GM23338 (cell line): ENCODE measurements around the gene TMEM37. TPM values are rescaled to one million over a fixed set of nuclear protein-coding genes. Genes with fewer than 3 reads are reported as not detected.

Source experiments
- ATAC-seq: fragments of 200-7000 bp; cut with Tn5 transposase; 3 replicates; pipeline ENCODE4 v1.9.1; 2020
- DNase-seq: peaks from one replicate; pipeline ENCODE4 v3.0.0-alpha.2; 2015; ENCODE audit warnings: low spot score
- H2AFZ ChIP-seq: fragments of 200-600 bp; sonication (generic); 2 replicates; pipeline ENCODE4 v1.8.0; 2016; ENCODE audit warnings: antibody characterized with exemption, mild to moderate bottlenecking, moderate library complexity
- H3F3A ChIP-seq: fragments of 200-600 bp; sonication (generic); replicated peaks from 2 replicates; pipeline ENCODE4 v1.8.0; 2017; ENCODE audit warnings: antibody characterized with exemption, mixed run types, low read depth
- H3K27ac ChIP-seq: fragments of 200-600 bp; sonication (generic); 2 replicates; pipeline ENCODE4 v1.6.1; 2016; ENCODE audit warnings: low read depth
- H3K27me3 ChIP-seq: fragments of 200-600 bp; sonication (generic); 2 replicates; pipeline ENCODE4 v1.8.0; 2016; ENCODE audit warnings: mild to moderate bottlenecking, mixed run types, moderate library complexity; ENCODE audit not compliant: insufficient read depth
- H3K36me3 ChIP-seq: fragments of 200-600 bp; sonication (generic); 2 replicates; pipeline ENCODE4 v1.8.0; 2016; ENCODE audit warnings: mild to moderate bottlenecking; ENCODE audit not compliant: insufficient read depth
- H3K4me1 ChIP-seq: fragments of 200-600 bp; sonication (generic); 2 replicates; pipeline ENCODE4 v1.8.0; 2016; ENCODE audit warnings: mild to moderate bottlenecking, moderate library complexity; ENCODE audit not compliant: insufficient read depth
- H3K4me2 ChIP-seq: fragments of 200-600 bp; sonication (generic); 2 replicates; pipeline ENCODE4 v1.7.1; 2017; ENCODE audit warnings: mixed run types
- H3K4me3 ChIP-seq: fragments of 200-600 bp; sonication (generic); 2 replicates; pipeline ENCODE4 v1.6.1; 2016; ENCODE audit warnings: mixed run types
- H3K79me2 ChIP-seq: fragments of 200-600 bp; sonication (generic); replicated peaks from 2 replicates; pipeline ENCODE4 v1.8.0; 2017; ENCODE audit warnings: mild to moderate bottlenecking; ENCODE audit not compliant: insufficient read depth
- H3K9me2 ChIP-seq: fragments of 200-600 bp; sonication (generic); 2 replicates; pipeline ENCODE4 v1.8.0; 2017; ENCODE audit not compliant: insufficient read depth
- H4K20me1 ChIP-seq: fragments of 200-600 bp; sonication (generic); replicated peaks from 2 replicates; pipeline ENCODE4 v1.8.0; 2017; ENCODE audit warnings: mild to moderate bottlenecking; ENCODE audit not compliant: insufficient read depth
- H3K27ac Mint-ChIP-seq: 2 replicates; pipeline ENCODE4 v1.8.0; 2020; ENCODE audit warnings: inconsistent platforms, mild to moderate bottlenecking, moderate library complexity, mixed read lengths
- H3K27me3 Mint-ChIP-seq: 3 replicates; pipeline ENCODE4 v1.8.0; 2022; ENCODE audit warnings: low read depth, mild to moderate bottlenecking, moderate library complexity, mixed read lengths, inconsistent platforms; ENCODE audit not compliant: insufficient read depth, poor library complexity
- H3K36me3 Mint-ChIP-seq: 3 replicates; pipeline ENCODE4 v1.8.0; 2021; ENCODE audit warnings: low read depth, mild to moderate bottlenecking, inconsistent platforms, moderate library complexity, mixed read lengths
- H3K4me1 Mint-ChIP-seq: 3 replicates; pipeline ENCODE4 v1.8.0; 2020; ENCODE audit warnings: mild to moderate bottlenecking, inconsistent platforms, mixed read lengths
- H3K4me3 Mint-ChIP-seq: 3 replicates; pipeline ENCODE4 v1.8.0; 2021; ENCODE audit warnings: moderate library complexity, mild to moderate bottlenecking, inconsistent platforms, mixed read lengths
- H3K9me3 Mint-ChIP-seq: 3 replicates; pipeline ENCODE4 v1.8.0; 2020; ENCODE audit warnings: moderate library complexity, mild to moderate bottlenecking, inconsistent platforms, mixed read lengths
- CREB1 ChIP-seq: fragments of 250-450 bp; sonication (Bioruptor Pico); IDR thresholded peaks from 2 replicates; pipeline ENCODE4 v1.5.0; 2020; ENCODE audit warnings: low read depth, mild to moderate bottlenecking, moderate library complexity
- ETS1 ChIP-seq: IDR thresholded peaks from 2 replicates; pipeline ENCODE4 v1.6.1; 2016; ENCODE audit warnings: antibody characterized with exemption
- EZH2 ChIP-seq: fragments of 200-600 bp; sonication (generic); IDR thresholded peaks from one replicate; pipeline ENCODE4 v1.8.0; 2017; ENCODE audit warnings: antibody characterized with exemption, mild to moderate bottlenecking, low read depth; ENCODE audit not compliant: unreplicated experiment
- EZH2phosphoT487 ChIP-seq: fragments of 200-600 bp; sonication (generic); IDR thresholded peaks from one replicate; pipeline ENCODE4 v1.8.1; 2018; ENCODE audit warnings: antibody characterized with exemption; ENCODE audit not compliant: unreplicated experiment
- JUNB ChIP-seq: IDR thresholded peaks from one replicate; pipeline ENCODE4 v1.6.1; 2016; ENCODE audit warnings: antibody characterized with exemption; ENCODE audit not compliant: unreplicated experiment
- NANOG ChIP-seq: IDR thresholded peaks from 2 replicates; pipeline ENCODE4 v1.6.1; 2016; ENCODE audit warnings: antibody characterized with exemption, borderline replicate concordance
- POLR2AphosphoS5 ChIP-seq: IDR thresholded peaks from 2 replicates; pipeline ENCODE4 v1.6.1; 2016; ENCODE audit warnings: antibody characterized with exemption, low read depth
- STAT1 ChIP-seq: IDR thresholded peaks from one replicate; pipeline ENCODE4 v1.6.1; 2016; ENCODE audit warnings: antibody characterized with exemption; ENCODE audit not compliant: unreplicated experiment
- ZNF114 ChIP-seq: fragments of 250-450 bp; sonication (Bioruptor Pico); IDR thresholded peaks from 2 replicates; pipeline ENCODE4 v1.5.0; 2020; ENCODE audit warnings: mild to moderate bottlenecking, moderate library complexity
- ZNF331 ChIP-seq: fragments of 250-450 bp; sonication (Bioruptor Pico); IDR thresholded peaks from 2 replicates; pipeline ENCODE4 v1.5.0; 2020; ENCODE audit warnings: low read depth, mild to moderate bottlenecking, moderate library complexity
- ZNF462 ChIP-seq: fragments of 250-450 bp; sonication (Bioruptor Pico); IDR thresholded peaks from 2 replicates; pipeline ENCODE4 v1.5.0; 2020; ENCODE audit warnings: mild to moderate bottlenecking, moderate library complexity
- polyA plus RNA-seq: library from polyadenylated mRNA; unstranded; fragments of >200 nt; fragmentation: Nextera tagmentation; extraction: Ambion mirVana; gene quantifications from 2 replicates; pipeline ENCODE4 v1.2.1, GENCODE V29; 2016
- total RNA-seq: library from RNA; depleted of rRNA; stranded (reverse); fragments of >200 nt; shearing (Covaris generic); gene quantifications from 2 replicates; pipeline ENCODE4 v1.2.3, GENCODE V29; 2014

TMEM37 gene
- total and polyA plus RNA-seq, 2 experiments from 2014 or later: 8.6 to 8.8 TPM

GRCh38 chr2:119389615-119390306 lies 41.9 kb upstream of the TMEM37 start:
- peak overlapping the region; percentile 75; the same call in 1 of the 2 replicates for H2AFZ ChIP-seq

More at GRCh38 chr2:119389615-119390306, 41.9 kb upstream of the TMEM37 start:
- Histone ChIP-seq H3K4me2 (no peak overlapping the region), H3F3A (no peaks in the 10 kb centered on the region), H3K27me3 (no peaks in the 10 kb centered on the region), H3K36me3 (no peaks in the 10 kb centered on the region), H3K27ac (no peak overlapping the region), H3K9me2 (no peaks in the 10 kb centered on the region), H3K4me1 (0 out of 2 replicates have a peak, but pooled peaks cover 9% of the 10 kb centered on the region), H3K4me3 (no peak overlapping the region), H3K79me2 (no peaks in the 10 kb centered on the region), H4K20me1 (no peaks in the 10 kb centered on the region)
- no peak for DNase-seq
- ATAC-seq: no peak; the same call in 2 of the 3 replicates
- no peak overlapping the region for H3K4me3 Mint-ChIP-seq
- peaks cover 5% of the 10 kb centered on the region for H3K27me3 Mint-ChIP-seq
- peaks cover 11% of the 10 kb centered on the region for H3K4me1 Mint-ChIP-seq
- TF ChIP-seq ZNF114 (CRISPR knock-in tag) (no peak), JUNB (no peak), STAT1 (no peak), POLR2AphosphoS5 (no peak), EZH2 (no peak), ZNF331 (CRISPR knock-in tag) (no peak), NANOG (no peak), EZH2phosphoT487 (no peak), ETS1 (no peak), ZNF462 (CRISPR knock-in tag) (no peak), CREB1 (no peak)
- no peaks in the 10 kb centered on the region for H3K36me3 Mint-ChIP-seq
- no peaks in the 10 kb centered on the region for H3K9me3 Mint-ChIP-seq
- peak overlapping the region; percentile 89 for H3K27ac Mint-ChIP-seq
